H1 (cell line): Measurements from ENCODE around the gene RPS6KA4. TPM values are rescaled to one million over a fixed set of nuclear protein-coding genes. Genes with fewer than 3 reads are reported as not detected.

ENCODE experiments used
- CTCF ChIA-PET: fragments of 300-600 bp; sonication (Branson Sonifier 250); formaldehyde crosslinking; loops from one replicate; lab custom pipeline; 2021; ENCODE audit not compliant: partially characterized antibody; lab: Charles Lee
- POLR2A ChIA-PET: fragments of 300-600 bp; sonication (Branson Sonifier 250); formaldehyde crosslinking; loops from one replicate; lab custom pipeline; 2021; ENCODE audit warnings: inconsistent platforms; ENCODE audit not compliant: partially characterized antibody; lab: Charles Lee
- DNase-seq, 2 experiments: peaks; one replicate each; pipeline versions ENCODE4 v3.0.0 to v3.0.0-alpha.2; 2010 to 2022; ENCODE audit warnings: low spot score in 2 of 2, low read depth in 1 of 2, mixed read lengths in 1 of 2
- FAIRE-seq: peaks from 2 replicates; lab custom pipeline; 2011; peaks lifted over from hg19 to GRCh38; lab: Jason Lieb, UNC
- H2AFZ ChIP-seq: 2 replicates; pipeline ENCODE4 v1.8.1; 2012; ENCODE audit warnings: low read length, inconsistent platforms
- H2AK5ac ChIP-seq: 2 replicates; pipeline ENCODE4 v1.6.1; 2013; ENCODE audit warnings: low read depth, low read length
- H2BK120ac ChIP-seq: replicated peaks from 2 replicates; pipeline ENCODE3; 2013; ENCODE audit warnings: low read depth, low read length, inconsistent platforms
- H2BK12ac ChIP-seq: 2 replicates; pipeline ENCODE4 v1.6.1; 2013; ENCODE audit warnings: low read depth, low read length
- H2BK15ac ChIP-seq: 2 replicates; pipeline ENCODE4 v1.6.1; 2013; ENCODE audit warnings: low read length
- H2BK20ac ChIP-seq: 2 replicates; pipeline ENCODE4 v1.6.1; 2013; ENCODE audit warnings: low read length
- H2BK5ac ChIP-seq: 2 replicates; pipeline ENCODE4 v1.6.1; 2013; ENCODE audit warnings: low read depth, low read length
- H3K14ac ChIP-seq: 2 replicates; pipeline ENCODE4 v1.6.1; 2013; ENCODE audit warnings: inconsistent platforms; ENCODE audit not compliant: insufficient read length
- H3K18ac ChIP-seq: 2 replicates; pipeline ENCODE4 v1.6.1; 2013; ENCODE audit warnings: low read length; ENCODE audit errors: extremely low read depth
- H3K23ac ChIP-seq: 2 replicates; pipeline ENCODE4 v1.6.1; 2013; ENCODE audit warnings: inconsistent platforms; ENCODE audit not compliant: insufficient read length
- H3K23me2 ChIP-seq: 2 replicates; pipeline ENCODE4 v1.6.1; 2013; ENCODE audit warnings: low read depth, low read length
- H3K27ac ChIP-seq: 2 replicates; pipeline ENCODE4 v1.6.1; 2011; ENCODE audit warnings: low read depth, low read length, inconsistent platforms
- H3K27me3 ChIP-seq, 4 experiments: replicated peaks in 1 of 4; 1 replicate in 1 of 4; 2 replicates in 3 of 4; pipeline versions ENCODE4 v1.6.1 to v1.8.1; 2011 to 2013; ENCODE audit warnings: low read length in 3 of 4, mild to moderate bottlenecking in 3 of 4, inconsistent platforms in 2 of 4, mixed read lengths in 2 of 4, moderate library complexity in 1 of 4; ENCODE audit not compliant: control insufficient read depth in 3 of 4, insufficient read depth in 3 of 4; ENCODE audit errors: extremely low read depth in 1 of 4
- H3K36me3 ChIP-seq, 4 experiments: 2 replicates each; pipeline versions ENCODE4 v1.6.1 to v1.8.1; 2011 to 2013; ENCODE audit warnings: mild to moderate bottlenecking in 4 of 4, low read length in 3 of 4, moderate library complexity in 2 of 4, control low read depth in 1 of 4, inconsistent platforms in 1 of 4; ENCODE audit not compliant: insufficient read depth in 4 of 4, control insufficient read depth in 2 of 4
- H3K4ac ChIP-seq: replicated peaks from 2 replicates; pipeline ENCODE3; 2013; ENCODE audit warnings: low read length, low read depth, mixed read lengths, inconsistent platforms; ENCODE audit not compliant: insufficient read length
- H3K4me1 ChIP-seq, 4 experiments: replicated peaks in 1 of 4; 1 replicate in 1 of 4; 2 replicates in 3 of 4; pipeline versions ENCODE4 v1.6.1 to v1.8.1; 2011 to 2013; ENCODE audit warnings: low read length in 3 of 4, inconsistent platforms in 2 of 4, mixed read lengths in 1 of 4; ENCODE audit not compliant: insufficient read depth in 4 of 4, control insufficient read depth in 3 of 4
- H3K4me2 ChIP-seq, 2 experiments: 2 replicates each; pipeline versions ENCODE4 v1.6.1 to v1.8.1; 2011 to 2013; ENCODE audit warnings: low read depth in 2 of 2, low read length in 2 of 2, control low read depth in 1 of 2, inconsistent platforms in 1 of 2, mild to moderate bottlenecking in 1 of 2; ENCODE audit not compliant: insufficient read depth in 1 of 2
- H3K4me3 ChIP-seq, 4 experiments: fragments of 200-600, 300-600 bp in 1 of 4; sonication (generic), shearing (Covaris generic), sonication (Bioruptor Twin) in 1 of 4; 2 replicates each; pipeline versions ENCODE4 v1.5.1 to v1.8.1; 2011 to 2016; ENCODE audit warnings: low read length in 4 of 4, low read depth in 3 of 4, control low read depth in 2 of 4, inconsistent platforms in 2 of 4, mild to moderate bottlenecking in 2 of 4, mixed read lengths in 1 of 4, moderate library complexity in 1 of 4; ENCODE audit not compliant: insufficient read depth in 2 of 4; ENCODE audit errors: extremely low read depth in 1 of 4
- H3K56ac ChIP-seq: replicated peaks from 2 replicates; pipeline ENCODE3; 2013; ENCODE audit warnings: low read depth, mild to moderate bottlenecking, mixed read lengths, low read length, inconsistent platforms; ENCODE audit not compliant: insufficient read length
- H3K79me1 ChIP-seq: 2 replicates; pipeline ENCODE4 v1.6.1; 2013; ENCODE audit warnings: low read depth, low read length, control low read depth
- H3K79me2 ChIP-seq, 2 experiments: 2 replicates each; pipeline versions ENCODE4 v1.6.1 to v1.8.1; 2012 to 2013; ENCODE audit warnings: low read length in 2 of 2, mild to moderate bottlenecking in 2 of 2, inconsistent platforms in 1 of 2; ENCODE audit not compliant: insufficient read depth in 2 of 2, control insufficient read depth in 1 of 2
- H3K9ac ChIP-seq, 4 experiments: replicated peaks in 1 of 4; 1 replicate in 1 of 4; 2 replicates in 3 of 4; pipeline versions ENCODE4 v1.6.1 to v1.8.1; 2011 to 2013; ENCODE audit warnings: low read depth in 3 of 4, low read length in 3 of 4, control low read depth in 2 of 4, mild to moderate bottlenecking in 2 of 4, moderate library complexity in 2 of 4, inconsistent platforms in 1 of 4; ENCODE audit errors: extremely low read depth in 1 of 4
- H3K9me3 ChIP-seq, 2 experiments: 2 replicates each; pipeline versions ENCODE4 v1.6.1 to v1.8.1; 2012 to 2013; ENCODE audit warnings: mild to moderate bottlenecking in 2 of 2, moderate library complexity in 2 of 2, control low read depth in 1 of 2, inconsistent platforms in 1 of 2, low read depth in 1 of 2, low read length in 1 of 2, mixed read lengths in 1 of 2; ENCODE audit not compliant: insufficient read depth in 2 of 2
- H4K20me1 ChIP-seq, 2 experiments: replicated peaks in 1 of 2; 2 replicates each; pipeline versions ENCODE3 to v1.8.1; 2011 to 2013; ENCODE audit warnings: inconsistent platforms in 2 of 2, low read length in 2 of 2, mild to moderate bottlenecking in 1 of 2; ENCODE audit not compliant: insufficient read depth in 2 of 2, control insufficient read depth in 1 of 2
- H4K5ac ChIP-seq: 2 replicates; pipeline ENCODE4 v1.6.1; 2013; ENCODE audit warnings: low read length, low read depth, mixed read lengths, inconsistent platforms; ENCODE audit not compliant: insufficient read length
- H4K8ac ChIP-seq: 2 replicates; pipeline ENCODE4 v1.8.0; 2013; ENCODE audit warnings: mild to moderate bottlenecking, moderate library complexity, low read length, inconsistent platforms; ENCODE audit not compliant: insufficient read depth; ENCODE audit errors: extremely low read depth
- H4K91ac ChIP-seq: replicated peaks from 2 replicates; pipeline ENCODE3; 2013; ENCODE audit warnings: low read length, mixed read lengths, inconsistent platforms; ENCODE audit not compliant: insufficient read length
- E2F6 ChIP-seq: IDR thresholded peaks from 2 replicates; pipeline ENCODE4 v1.6.1; 2012; ENCODE audit warnings: inconsistent platforms
- HDAC2 ChIP-seq, 2 experiments: fragments of 300-600 bp in 1 of 2; sonication (generic) in 1 of 2; IDR thresholded peaks; 2 replicates each; pipeline ENCODE4 v1.6.1; 2011 to 2012; ENCODE audit warnings: low read depth in 2 of 2, low read length in 2 of 2, mild to moderate bottlenecking in 2 of 2, moderate library complexity in 2 of 2, borderline replicate concordance in 1 of 2, inconsistent platforms in 1 of 2
- JUN ChIP-seq: IDR thresholded peaks from 2 replicates; pipeline ENCODE4 v1.6.1; 2011; ENCODE audit warnings: low read depth, mild to moderate bottlenecking, improper control_type of control experiment, low read length
- MAX ChIP-seq: IDR thresholded peaks from 2 replicates; pipeline ENCODE4 v1.6.1; 2012; ENCODE audit warnings: inconsistent platforms
- NRF1 ChIP-seq: IDR thresholded peaks from 2 replicates; pipeline ENCODE4 v1.6.1; 2011; ENCODE audit warnings: mild to moderate bottlenecking, low read depth, low read length, improper control_type of control experiment
- POLR2AphosphoS5 ChIP-seq: IDR thresholded peaks from 2 replicates; pipeline ENCODE4 v1.6.1; 2011; ENCODE audit warnings: low read depth, low read length
- SP1 ChIP-seq: IDR thresholded peaks from 2 replicates; pipeline ENCODE4 v1.6.1; 2011; ENCODE audit warnings: low read depth, low read length
- SP4 ChIP-seq: IDR thresholded peaks from 2 replicates; pipeline ENCODE4 v1.6.1; 2012; ENCODE audit warnings: low read length, inconsistent platforms
- YY1 ChIP-seq: IDR thresholded peaks from 2 replicates; pipeline ENCODE4 v1.6.1; 2011; ENCODE audit warnings: low read depth, mild to moderate bottlenecking, low read length
- WGBS, 2 experiments: shearing (Covaris generic) in 1 of 2; methylation state at CpG; one replicate each; pipeline versions ENCODE4 v1.1.6 to v1.1.7; 2013 to 2015; ENCODE audit warnings: low lambda C conversion rate in 2 of 2, mixed read lengths in 2 of 2, inconsistent platforms in 1 of 2, low coverage in 1 of 2, missing lambda C conversion rate in 1 of 2; ENCODE audit not compliant: insufficient replicate concordance in 2 of 2, insufficient coverage in 1 of 2, insufficient read length in 1 of 2; ENCODE audit errors: extremely low coverage in 1 of 2, missing lambda C conversion rate in 1 of 2; 5-methylcytosine and 5-hydroxymethylcytosine counted together
- polyA plus RNA-seq, 7 experiments: library from polyadenylated mRNA; depleted of rRNA in 3 of 7; stranded (reverse) in 5 of 7; unstranded in 2 of 7; fragments of >200 nt in 5 of 7; fragments of 200-250 nt in 2 of 7; gene quantifications; 1 replicate in 5 of 7; 2 replicates in 1 of 7; 4 replicates in 1 of 7; pipeline versions ENCODE4 v1.2.1 to v1.2.3, GENCODE V29; 2011 to 2013; ENCODE audit warnings: missing spikeins in 2 of 7, mixed read lengths in 2 of 7
- total RNA-seq: library from RNA; stranded (reverse); fragmentation: NEBNext Ultra II Directional; extraction: Animal tissue kit (Norgen Biotek cat#: 25700); gene quantifications from 2 replicates; pipeline ENCODE4 v1.2.1, GENCODE V29; 2021

RPS6KA4 gene
- total and polyA plus RNA-seq, 2 of the 8 experiments (the other 6 are each of a cell fraction or from before 2014, with no cell fraction given), result 8.2 to 12.6 TPM

- no peak overlapping the region for H4K5ac ChIP-seq
- ChIA-PET CTCF (interaction anchor here (0.7 to 2.4 kb wide), 9 partner anchors 16 to 257 kb away, joined by 3 to 9 read pairs (median 5); no protein-coding TSS in a partner anchor), POLR2A (interaction anchor here (0.8 to 0.9 kb wide), 2 partner anchors 12 to 45 kb away, joined by 3 to 4 read pairs; no protein-coding TSS in a partner anchor)
Observed at GRCh38 chr11:64391839-64392238, 32.9 kb downstream of the RPS6KA4 start.

More at GRCh38 chr11:64391839-64392238, 32.9 kb downstream of the RPS6KA4 start:
- whole genome bisulfite sequencing, 2 experiments, result 93% methylated on average over 2 of the region's 3 CpGs; no CpG with 5 or more reads in 1 of the 2 experiments
- DNase-seq, result no peak
- H2BK120ac ChIP-seq, result no peak overlapping the region
- no peak for TF ChIP-seq SP1
- no peak for TF ChIP-seq HDAC2 (IDR thresholded peaks at IDR 0.05; ENCODE audit: borderline replicate concordance in 1 of 2, low read depth in 2 of 2, low read length in 2 of 2)
- no peak for TF ChIP-seq YY1
- TF ChIP-seq MAX, result no peak
- TF ChIP-seq SP4, result no peak
- no peak for TF ChIP-seq JUN
- TF ChIP-seq E2F6, result no peak
- no peak for TF ChIP-seq NRF1
- no peak for TF ChIP-seq POLR2AphosphoS5
- TF ChIP-seq, all 59 proteins: peak for 0
- Histone ChIP-seq H2AK5ac (no peak overlapping the region), H3K4ac (no peak overlapping the region), H2BK12ac (no peak overlapping the region), H3K36me3 (no peaks in the 10 kb centered on the region), H2BK20ac (no peak overlapping the region), H3K4me3 (no peak overlapping the region), H2BK15ac (no peak overlapping the region), H3K4me2 (no peak overlapping the region), H3K79me2 (no peaks in the 10 kb centered on the region), H3K9me3 (no peaks in the 10 kb centered on the region), H3K14ac (no peak overlapping the region), H3K23me2 (no peaks in the 10 kb centered on the region), H3K23ac (no peak overlapping the region), H3K27ac (no peak overlapping the region), H4K91ac (no peak overlapping the region), H3K4me1 (peaks cover 0 to 17% (median 10%) of the 10 kb centered on the region in 4 experiments; a peak in 6 of 7 replicates), H2BK5ac (no peak overlapping the region), H4K20me1 (no peaks in the 10 kb centered on the region), H3K27me3 (peaks cover 0 to 2% (median 0%) of the 10 kb centered on the region in 4 experiments; a peak in 1 of 7 replicates), H3K9ac (no peak overlapping the region), H3K56ac (no peak overlapping the region), H2AFZ (no peak overlapping the region), H3K79me1 (no peaks in the 10 kb centered on the region; the same call in 1 of the 2 replicates), H3K18ac (no peak overlapping the region), H4K8ac (no peak overlapping the region)
- FAIRE-seq, result no peak
